ENCODE measurements around the gene NMRK1. TPM values are rescaled to one million over a fixed set of nuclear protein-coding genes. Genes with fewer than 3 reads are reported as not detected.
A peak's percentile ranks its signal among the peaks of the same experiment; 100 is the strongest.

The NMRK1 gene
- total and polyA plus RNA-seq, 12 donors, result 4.7 to 51.6 (median 12.3) TPM

- ATAC-seq (peak in 1 of 8 donors; percentile 23), DNase-seq (peak in 1 of 2 donors; percentile 29)
- Histone ChIP-seq H3K4me1 (peaks cover 0 to 72% (median 56%) of the 10 kb centered on the region in 9 donors), H3K27me3 (no peaks in the 10 kb centered on the region), H3K27ac (peak overlapping the region; percentile 41 to 99 (median 95)), H3K9me3 (no peaks in the 10 kb centered on the region), H3K4me3 (peak overlapping the region; percentile 66 to 99 (median 93)), H3K36me3 (peaks cover 0 to 7% (median 0%) of the 10 kb centered on the region in 9 donors)
- intact Hi-C loops (cut with DNase I), result loop anchor here in 5 of 10 donors (5.0 to 10.0 kb wide), 6 partner anchors 63 to 1307 kb away; partner anchors contain the start of genes C9orf40 (in 2 of the 5), CARNMT1 (in 1 of the 5) and RFK (in 1 of the 5)
- WGBS, 2 donors, result 5 to 9% methylated on average over 20 of the region's 20 CpGs
- TF ChIP-seq CTCF (IDR thresholded peaks at IDR 0.05), result no peak
Measured at GRCh38 chr9:75087289-75087823, 599 bp downstream of the NMRK1 start.

GRCh38 chr9:75086541-75087288, 1.2 kb downstream of the NMRK1 start:
- Histone ChIP-seq H3K27ac (peak overlapping the region in 9 of 10 donors; percentile 87 to 99 (median 95)), H3K36me3 (peaks cover 0 to 14% (median 0%) of the 10 kb centered on the region in 9 donors), H3K4me3 (peak overlapping the region; percentile 66 to 99 (median 93)), H3K4me1 (peaks cover 0 to 67% (median 52%) of the 10 kb centered on the region in 9 donors), H3K9me3 (no peaks in the 10 kb centered on the region), H3K27me3 (no peaks in the 10 kb centered on the region)
- no peak for ATAC-seq
- intact Hi-C loops (cut with DNase I), result loop anchor here in 5 of 10 donors (5.0 to 10.0 kb wide), 6 partner anchors 62 to 1308 kb away; partner anchors contain the start of genes C9orf40 (in 2 of the 5), CARNMT1 (in 1 of the 5) and RFK (in 1 of the 5)
- DNase-seq, result no peak
- no peak for TF ChIP-seq CTCF (IDR thresholded peaks at IDR 0.05)
- 52 to 60% methylated on average over 16 of the region's 16 CpGs for WGBS, 2 donors

- Histone ChIP-seq H3K27me3 (no peaks in the 10 kb centered on the region), H3K27ac (peak overlapping the region in 4 of 10 donors; percentile 87 to 99 (median 96)), H3K4me1 (peaks cover 0 to 56% (median 41%) of the 10 kb centered on the region in 9 donors), H3K36me3 (peaks cover 0 to 24% (median 5%) of the 10 kb centered on the region in 9 donors), H3K9me3 (no peaks in the 10 kb centered on the region), H3K4me3 (peak overlapping the region in 1 of 10 donors; percentile 97)
- 100% methylated on average over 1 of the region's 1 CpG for WGBS, 2 donors
- ATAC-seq, result no peak
- intact Hi-C loops (cut with DNase I), result loop anchor here in 5 of 10 donors (5.0 to 10.0 kb wide), 6 partner anchors 61 to 1309 kb away; partner anchors contain the start of genes C9orf40 (in 2 of the 5), CARNMT1 (in 1 of the 5) and RFK (in 1 of the 5)
- no peak for TF ChIP-seq CTCF (IDR thresholded peaks at IDR 0.05)
- DNase-seq, result no peak
Measured at GRCh38 chr9:75085640-75086039, 2.3 kb downstream of the NMRK1 start.

- H3K4me1 ChIP-seq, result peaks cover 0 to 42% (median 27%) of the 10 kb centered on the region in 9 donors
- intact Hi-C loops (cut with DNase I), result loop anchor here in 3 of 10 donors (5.0 to 10.0 kb wide), 4 partner anchors 57 to 1311 kb away; partner anchors contain the start of genes CARNMT1 (in 2 of the 3) and RFK (in 1 of the 3)
- no peaks in the 10 kb centered on the region for H3K27me3 ChIP-seq
- H3K27ac ChIP-seq, result peak overlapping the region in 5 of 10 donors; percentile 1 to 51 (median 25)
- no peak for TF ChIP-seq CTCF (IDR thresholded peaks at IDR 0.05)
- ATAC-seq (no peak), DNase-seq (no peak)
- H3K36me3 ChIP-seq, result peaks cover 0 to 38% (median 9%) of the 10 kb centered on the region in 9 donors
- H3K4me3 ChIP-seq, result no peak overlapping the region
- WGBS, 2 donors, result 68 to 71% methylated on average over 5 of the region's 5 CpGs
- H3K9me3 ChIP-seq, result no peaks in the 10 kb centered on the region
Measured at GRCh38 chr9:75084081-75084672, 3.8 kb downstream of the NMRK1 start.
